ENCODE results near the gene TMPRSS6.

TMPRSS6 gene

GRCh38 chr22:37049224-37049623 is 60.3 kb downstream of the TMPRSS6 start:
- H3K4me1 Mint-ChIP-seq: peaks cover 26% of the 10 kb centered on the region
- no peak for TF ChIP-seq CTCF (IDR thresholded peaks at IDR 0.05; ENCODE audit: unreplicated experiment in 3 of 3)
- H3K4me3 Mint-ChIP-seq: peak overlapping the region in 1 of 3 experiments; percentile 18
- H3K27ac Mint-ChIP-seq: no peak overlapping the region
- H3K9me3 Mint-ChIP-seq: no peaks in the 10 kb centered on the region
- no peaks in the 10 kb centered on the region for H3K36me3 Mint-ChIP-seq (ENCODE audit: low read depth)
- H3K27me3 Mint-ChIP-seq (ENCODE audit: low read depth): peaks cover 16% of the 10 kb centered on the region

DNA sequence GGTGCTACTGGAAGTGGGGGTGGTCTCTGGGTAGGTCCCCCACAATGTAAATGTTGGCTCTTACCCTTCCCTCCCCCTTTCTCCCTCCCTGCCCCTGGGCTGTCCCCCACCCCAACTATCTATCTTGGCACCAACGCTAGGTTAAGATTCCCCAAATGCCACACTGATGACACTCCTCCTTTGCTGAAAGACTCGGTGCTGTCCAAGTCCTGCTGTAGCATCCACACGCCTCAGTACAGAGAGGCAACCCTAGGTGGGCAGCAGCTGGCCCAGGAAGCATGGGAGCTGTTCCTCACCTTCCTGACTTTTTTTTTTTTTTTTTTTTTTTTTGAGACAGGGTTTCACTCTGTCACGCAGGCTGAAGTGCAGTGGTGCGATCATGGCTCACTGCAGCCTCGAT is 61.4 kb downstream of the TMPRSS6 start:
- H3K4me3 Mint-ChIP-seq: no peak overlapping the region
- no peak overlapping the region for H3K27ac Mint-ChIP-seq
- no peak for TF ChIP-seq CTCF (IDR thresholded peaks at IDR 0.05; ENCODE audit: unreplicated experiment in 3 of 3)
- H3K4me1 Mint-ChIP-seq: peaks cover 23% of the 10 kb centered on the region
- no peaks in the 10 kb centered on the region for H3K9me3 Mint-ChIP-seq
- no peaks in the 10 kb centered on the region for H3K36me3 Mint-ChIP-seq (ENCODE audit: low read depth)
- peaks cover 23% of the 10 kb centered on the region for H3K27me3 Mint-ChIP-seq (ENCODE audit: low read depth)

GRCh38 chr22:37047006-37047405 is 62.5 kb downstream of the TMPRSS6 start:
- H3K9me3 Mint-ChIP-seq: no peaks in the 10 kb centered on the region
- no peak for TF ChIP-seq CTCF (IDR thresholded peaks at IDR 0.05; ENCODE audit: unreplicated experiment in 3 of 3)
- peaks cover 23% of the 10 kb centered on the region for H3K27me3 Mint-ChIP-seq (ENCODE audit: low read depth)
- H3K36me3 Mint-ChIP-seq (ENCODE audit: low read depth): no peaks in the 10 kb centered on the region
- peaks cover 18% of the 10 kb centered on the region for H3K4me1 Mint-ChIP-seq
- no peak overlapping the region for H3K27ac Mint-ChIP-seq
- H3K4me3 Mint-ChIP-seq: peak overlapping the region in 1 of 3 experiments; percentile 41

DNA sequence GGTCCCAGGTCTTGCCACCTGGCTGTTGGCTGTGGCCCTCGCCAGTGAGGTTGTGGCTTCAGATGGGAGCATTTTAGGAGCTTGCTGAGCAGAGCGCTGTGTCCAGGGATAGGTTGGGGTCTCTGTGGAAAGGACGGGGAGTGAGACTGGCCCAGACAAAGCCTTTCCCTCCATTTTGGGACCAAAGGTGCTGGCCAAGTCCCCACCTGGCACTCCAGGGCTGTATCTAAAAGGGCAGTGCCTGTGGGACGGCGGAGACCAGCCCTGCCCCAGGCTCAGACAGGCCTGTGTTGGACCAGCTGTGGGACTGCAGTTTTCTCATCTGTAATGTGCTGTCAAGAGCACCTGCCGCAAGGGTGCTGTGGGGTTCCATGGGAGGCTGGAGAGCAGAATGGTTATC is 62.9 kb downstream of the TMPRSS6 start:
- peaks cover 23% of the 10 kb centered on the region for H3K27me3 Mint-ChIP-seq (ENCODE audit: low read depth)
- H3K4me1 Mint-ChIP-seq: peaks cover 20% of the 10 kb centered on the region
- no peaks in the 10 kb centered on the region for H3K9me3 Mint-ChIP-seq
- no peak for TF ChIP-seq CTCF (IDR thresholded peaks at IDR 0.05; ENCODE audit: unreplicated experiment in 3 of 3)
- no peaks in the 10 kb centered on the region for H3K36me3 Mint-ChIP-seq (ENCODE audit: low read depth)
- no peak overlapping the region for H3K27ac Mint-ChIP-seq
- no peak overlapping the region for H3K4me3 Mint-ChIP-seq

GRCh38 chr22:37045958-37046357 is 63.6 kb downstream of the TMPRSS6 start:
- Mint-ChIP-seq H3K27me3 (ENCODE audit: low read depth) (peaks cover 23% of the 10 kb centered on the region), H3K36me3 (ENCODE audit: low read depth) (no peaks in the 10 kb centered on the region), H3K27ac (no peak overlapping the region), H3K4me3 (no peak overlapping the region), H3K9me3 (no peaks in the 10 kb centered on the region), H3K4me1 (peaks cover 23% of the 10 kb centered on the region)
- TF ChIP-seq CTCF (IDR thresholded peaks at IDR 0.05; ENCODE audit: unreplicated experiment in 3 of 3): peak; percentile 54 to 60 (median 56)
